NCI-H1048 (cell line): Measurements from ENCODE around the gene TRDMT1.
A peak's percentile ranks its signal among the peaks of the same experiment; 100 is the strongest.

Experiments used
- DNase-seq: peaks from one replicate; lab custom pipeline; 2025; lab: John Stamatoyannopoulos, UW

Gene TRDMT1

GRCh38 chr10:17200912-17201793, at the start of gene TRDMT1:
Gene TRDMT1 (minus strand): TSS chr10:17201672. CDS start chr10:17201634, 38 bp downstream.
- peak; percentile 71 for DNase-seq

- no peak for DNase-seq
These were observed 49.3 kb upstream of the TRDMT1 start for GRCh38 chr10:17250736-17251135.

GRCh38 chr10:17249820-17250219, 48.3 kb upstream of the TRDMT1 start:
- DNase-seq, result no peak

- DNase-seq, result no peak
These were observed 47.5 kb upstream of the TRDMT1 start for GRCh38 chr10:17248964-17249363.

GRCh38 chr10:17247210-17247609, 45.7 kb upstream of the TRDMT1 start:
- DNase-seq, result no peak

GRCh38 chr10:17244700-17245365, 43.4 kb upstream of the TRDMT1 start:
- no peak for DNase-seq

GRCh38 chr10:17241611-17242333, 40.3 kb upstream of the TRDMT1 start:
- no peak for DNase-seq

GRCh38 chr10:17240616-17241015, 39.1 kb upstream of the TRDMT1 start:
- no peak for DNase-seq

GRCh38 chr10:17240096-17240495, 38.6 kb upstream of the TRDMT1 start:
- no peak for DNase-seq

GRCh38 chr10:17239345-17240085, 38.0 kb upstream of the TRDMT1 start:
- no peak for DNase-seq

- DNase-seq, result no peak
These were observed 37.2 kb upstream of the TRDMT1 start for GRCh38 chr10:17238445-17239291.

- DNase-seq, result no peak
These were observed 36.5 kb upstream of the TRDMT1 start for GRCh38 chr10:17237915-17238444.

- DNase-seq, result no peak
These were observed 35.7 kb upstream of the TRDMT1 start for GRCh38 chr10:17237149-17237527.

GRCh38 chr10:17236468-17237148, 35.1 kb upstream of the TRDMT1 start:
- DNase-seq, result no peak

- no peak for DNase-seq
These were observed 33.7 kb upstream of the TRDMT1 start for GRCh38 chr10:17235136-17235535.

- no peak for DNase-seq
These were observed 33.0 kb upstream of the TRDMT1 start for GRCh38 chr10:17234431-17234945.

- DNase-seq, result no peak
These were observed 32.0 kb upstream of the TRDMT1 start for GRCh38 chr10:17233286-17233991.

GRCh38 chr10:17232276-17232960, 30.9 kb upstream of the TRDMT1 start:
- no peak for DNase-seq

- no peak for DNase-seq
These were observed 30.3 kb upstream of the TRDMT1 start for GRCh38 chr10:17231788-17232187.
